ENCODE data around the gene IFNL3. TPM values are rescaled to one million over a fixed set of nuclear protein-coding genes. Genes with fewer than 3 reads are reported as not detected.
A peak's percentile ranks its signal among the peaks of the same experiment; 100 is the strongest.

Gene IFNL3
- total and polyA plus RNA-seq, 9 donors: not detected

DNA sequence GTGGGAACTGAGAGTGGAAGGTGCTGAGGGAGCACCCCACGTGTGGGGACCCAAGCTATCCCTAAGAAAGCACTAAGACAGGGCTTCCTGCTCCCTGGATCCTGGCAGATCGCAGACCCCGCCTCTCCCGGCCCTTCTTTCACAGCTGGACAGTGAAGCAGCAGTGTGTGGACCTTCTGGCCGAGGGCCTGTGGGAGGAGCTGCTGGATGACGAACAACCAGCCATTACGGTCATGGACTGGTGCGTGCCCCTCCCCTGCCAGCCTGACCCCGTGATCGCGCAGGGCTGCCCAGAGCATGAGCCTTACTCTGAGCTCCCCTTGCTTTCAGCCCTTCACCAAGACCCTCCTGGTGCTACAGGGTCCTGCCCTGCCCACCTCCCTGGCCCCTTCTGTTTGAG lies 45.8 kb downstream of the IFNL3 start:
- H3K9me3 ChIP-seq: no peaks in the 10 kb centered on the region
- no peaks in the 10 kb centered on the region for H3K36me3 ChIP-seq
- DNase-seq: peak; percentile 51 to 81 (median 72)
- peaks cover 4% of the 10 kb centered on the region for H3K4me1 ChIP-seq (ENCODE audit: insufficient read depth)
- H3K27ac ChIP-seq: no peak overlapping the region
- WGBS, 3 donors: 0 to 10% (median 4%) methylated on average over 10 to 11 of the region's 11 CpGs
- no peaks in the 10 kb centered on the region for H3K27me3 ChIP-seq
- intact Hi-C loops (cut with DNase I): no loop called here
- no peak overlapping the region for H3K4me3 ChIP-seq
- TF ChIP-seq, protein P1, sequence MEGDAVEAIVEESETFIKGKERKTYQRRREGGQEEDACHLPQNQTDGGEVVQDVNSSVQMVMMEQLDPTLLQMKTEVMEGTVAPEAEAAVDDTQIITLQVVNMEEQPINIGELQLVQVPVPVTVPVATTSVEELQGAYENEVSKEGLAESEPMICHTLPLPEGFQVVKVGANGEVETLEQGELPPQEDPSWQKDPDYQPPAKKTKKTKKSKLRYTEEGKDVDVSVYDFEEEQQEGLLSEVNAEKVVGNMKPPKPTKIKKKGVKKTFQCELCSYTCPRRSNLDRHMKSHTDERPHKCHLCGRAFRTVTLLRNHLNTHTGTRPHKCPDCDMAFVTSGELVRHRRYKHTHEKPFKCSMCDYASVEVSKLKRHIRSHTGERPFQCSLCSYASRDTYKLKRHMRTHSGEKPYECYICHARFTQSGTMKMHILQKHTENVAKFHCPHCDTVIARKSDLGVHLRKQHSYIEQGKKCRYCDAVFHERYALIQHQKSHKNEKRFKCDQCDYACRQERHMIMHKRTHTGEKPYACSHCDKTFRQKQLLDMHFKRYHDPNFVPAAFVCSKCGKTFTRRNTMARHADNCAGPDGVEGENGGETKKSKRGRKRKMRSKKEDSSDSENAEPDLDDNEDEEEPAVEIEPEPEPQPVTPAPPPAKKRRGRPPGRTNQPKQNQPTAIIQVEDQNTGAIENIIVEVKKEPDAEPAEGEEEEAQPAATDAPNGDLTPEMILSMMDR (IDR thresholded peaks at IDR 0.05): no peak
- no peak for TF ChIP-seq POLR2A (IDR thresholded peaks at IDR 0.05)
- no peak for TF ChIP-seq EP300 (IDR thresholded peaks at IDR 0.05)

DNA sequence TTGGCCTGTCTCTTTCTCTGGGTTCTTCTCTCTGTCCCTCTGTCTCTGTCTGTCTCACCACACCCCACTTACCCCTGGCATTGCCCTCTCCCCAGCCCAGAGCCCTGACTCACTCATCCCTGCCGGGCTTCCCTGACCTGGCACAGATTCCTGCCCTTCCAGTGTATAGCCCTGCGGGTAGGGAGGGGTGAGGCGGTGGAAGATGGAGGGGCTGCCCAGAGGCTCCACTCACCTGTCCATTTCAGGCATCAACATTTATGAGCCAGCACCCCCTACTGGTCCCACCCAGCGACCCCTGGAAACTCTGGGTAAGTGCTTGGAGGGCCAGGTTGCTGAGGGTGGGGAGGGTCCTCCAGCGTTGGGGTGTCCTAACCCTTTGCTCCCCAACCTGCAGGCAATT lies 47.0 kb downstream of the IFNL3 start:
- DNase-seq: no peak
- Histone ChIP-seq H3K4me3 (no peak overlapping the region), H3K27me3 (no peaks in the 10 kb centered on the region), H3K27ac (no peak overlapping the region), H3K4me1 (ENCODE audit: insufficient read depth) (peaks cover 4% of the 10 kb centered on the region), H3K9me3 (no peaks in the 10 kb centered on the region), H3K36me3 (no peaks in the 10 kb centered on the region)
- WGBS, 3 donors: 59 to 64% (median 61%) methylated on average over 5 of the region's 5 CpGs
- intact Hi-C loops (cut with DNase I): no loop called here
- TF ChIP-seq POLR2A (IDR thresholded peaks at IDR 0.05) (no peak), EP300 (IDR thresholded peaks at IDR 0.05) (no peak)
- TF ChIP-seq, protein P1 (IDR thresholded peaks at IDR 0.05): no peak

DNA sequence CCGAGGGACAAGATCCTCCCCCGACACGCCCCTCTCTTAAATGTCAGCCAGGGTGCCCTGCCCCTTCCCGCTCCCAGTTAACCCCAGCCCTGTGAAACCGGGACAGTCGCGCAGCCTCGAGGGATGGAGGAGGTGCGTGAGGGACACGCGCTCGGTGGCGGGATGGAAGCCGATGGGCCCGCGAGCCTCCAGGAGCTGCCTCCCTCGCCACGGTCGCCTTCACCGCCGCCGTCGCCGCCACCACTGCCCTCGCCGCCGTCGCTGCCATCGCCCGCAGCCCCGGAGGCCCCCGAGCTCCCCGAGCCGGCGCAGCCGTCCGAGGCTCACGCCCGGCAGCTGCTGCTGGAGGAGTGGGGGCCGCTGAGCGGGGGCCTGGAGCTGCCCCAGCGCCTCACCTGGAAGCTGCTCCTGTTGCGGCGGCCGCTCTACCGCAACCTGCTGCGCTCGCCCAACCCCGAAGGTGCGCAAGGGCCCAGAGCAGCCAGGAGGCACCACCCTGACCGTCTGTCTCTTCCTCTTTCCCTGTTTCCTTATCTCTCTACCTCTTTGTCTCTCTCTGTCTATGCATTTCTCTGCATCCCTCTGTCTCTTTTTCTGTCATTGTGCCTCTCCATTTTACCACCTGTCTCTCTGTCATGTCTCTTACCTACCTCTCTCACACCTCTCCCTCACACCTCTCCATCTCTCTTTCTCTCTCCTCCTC lies 47.8 kb downstream of the IFNL3 start, which contains the start of gene NCCRP1:
NCCRP1 (plus strand) TSS at position 105 of the 703 bp plus-strand sequence; CDS start at position 124, 19 bp downstream.
- no peaks in the 10 kb centered on the region for H3K9me3 ChIP-seq
- H3K4me1 ChIP-seq (ENCODE audit: insufficient read depth): peaks cover 4% of the 10 kb centered on the region
- H3K36me3 ChIP-seq: no peaks in the 10 kb centered on the region
- H3K4me3 ChIP-seq: no peak within 1 kb of the TSS
- TF ChIP-seq POLR2A (IDR thresholded peaks at IDR 0.05) (no peak), EP300 (IDR thresholded peaks at IDR 0.05) (no peak)
- TF ChIP-seq, protein P1 (IDR thresholded peaks at IDR 0.05): no peak
- DNase-seq: no peak
- WGBS, 3 donors: 2 to 3% (median 2%) methylated on average over 47 to 51 of the region's 51 CpGs
- no peaks in the 10 kb centered on the region for H3K27me3 ChIP-seq
- no peak within 1 kb of the TSS for H3K27ac ChIP-seq
- intact Hi-C loops (cut with DNase I): no loop called here

DNA sequence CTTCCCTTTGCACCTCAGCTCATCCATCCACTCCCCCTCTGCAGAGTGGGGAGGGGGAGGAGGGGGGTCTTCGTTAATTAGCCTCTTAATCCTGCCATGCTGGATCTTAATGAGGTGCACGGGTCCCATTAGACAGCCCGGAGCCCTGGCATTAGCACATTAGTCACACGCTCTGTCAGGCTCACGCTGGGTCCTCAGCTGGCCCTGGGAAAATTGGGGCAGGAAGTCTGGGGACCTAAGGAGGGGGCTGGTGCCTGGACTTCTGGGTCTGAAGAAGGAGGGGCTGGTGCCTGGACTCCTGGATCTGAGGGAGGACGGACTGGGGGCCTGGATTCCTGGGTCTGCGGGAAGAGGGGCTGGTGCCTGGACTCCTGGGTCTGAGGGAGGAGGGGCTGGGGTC lies 48.5 kb downstream of the IFNL3 start:
- no peak for TF ChIP-seq EP300 (IDR thresholded peaks at IDR 0.05)
- TF ChIP-seq, protein P1 (IDR thresholded peaks at IDR 0.05): no peak
- TF ChIP-seq POLR2A (IDR thresholded peaks at IDR 0.05): no peak
- Histone ChIP-seq H3K4me3 (no peak overlapping the region), H3K9me3 (no peaks in the 10 kb centered on the region), H3K27me3 (no peaks in the 10 kb centered on the region), H3K36me3 (no peaks in the 10 kb centered on the region), H3K4me1 (ENCODE audit: insufficient read depth) (peaks cover 4% of the 10 kb centered on the region), H3K27ac (no peak overlapping the region)
- WGBS, 3 donors: 20 to 30% (median 20%) methylated on average over 7 of the region's 7 CpGs
- intact Hi-C loops (cut with DNase I): no loop called here
- no peak for DNase-seq
